Progenitor cell of endocrine pancreas (in vitro differentiated cells): ENCODE results near the gene NPR1. TPM values are rescaled to one million over a fixed set of nuclear protein-coding genes. Genes with fewer than 3 reads are reported as not detected.

Experiments used
- DNase-seq: peaks from one replicate; pipeline ENCODE4 v3.0.0; 2021; ENCODE audit warnings: low spot score; ENCODE audit not compliant: unreplicated experiment
- H3K27ac Mint-ChIP-seq: 2 replicates; pipeline ENCODE4 v1.8.0; 2021; ENCODE audit warnings: mild to moderate bottlenecking, moderate library complexity, mixed read lengths
- H3K27me3 Mint-ChIP-seq: 2 replicates; pipeline ENCODE4 v1.8.0; 2021; ENCODE audit warnings: mixed read lengths
- H3K36me3 Mint-ChIP-seq: 2 replicates; pipeline ENCODE4 v1.8.0; 2022; ENCODE audit warnings: mixed read lengths; ENCODE audit not compliant: insufficient read depth
- H3K4me1 Mint-ChIP-seq: 2 replicates; pipeline ENCODE4 v1.8.0; 2021; ENCODE audit warnings: low read depth, mixed read lengths
- H3K4me3 Mint-ChIP-seq: 2 replicates; pipeline ENCODE4 v1.8.0; 2021; ENCODE audit warnings: low read depth, mild to moderate bottlenecking, moderate library complexity, mixed read lengths
- H3K9me3 Mint-ChIP-seq: 2 replicates; pipeline ENCODE4 v1.8.0; 2021; ENCODE audit warnings: low read depth, mixed read lengths
- CTCF ChIP-seq: fragments of 200-600 bp; sonication (generic); IDR thresholded peaks from one replicate; pipeline ENCODE4 v1.5.0; 2021; ENCODE audit warnings: antibody characterized with exemption, mild to moderate bottlenecking; ENCODE audit not compliant: unreplicated experiment
- total RNA-seq: library from RNA; stranded (reverse); gene quantifications from 2 replicates; pipeline ENCODE4 v1.2.1, GENCODE V29; 2021

NPR1 gene
- total RNA-seq, 1 donor from 2014 or later, result 0.41 TPM

DNA sequence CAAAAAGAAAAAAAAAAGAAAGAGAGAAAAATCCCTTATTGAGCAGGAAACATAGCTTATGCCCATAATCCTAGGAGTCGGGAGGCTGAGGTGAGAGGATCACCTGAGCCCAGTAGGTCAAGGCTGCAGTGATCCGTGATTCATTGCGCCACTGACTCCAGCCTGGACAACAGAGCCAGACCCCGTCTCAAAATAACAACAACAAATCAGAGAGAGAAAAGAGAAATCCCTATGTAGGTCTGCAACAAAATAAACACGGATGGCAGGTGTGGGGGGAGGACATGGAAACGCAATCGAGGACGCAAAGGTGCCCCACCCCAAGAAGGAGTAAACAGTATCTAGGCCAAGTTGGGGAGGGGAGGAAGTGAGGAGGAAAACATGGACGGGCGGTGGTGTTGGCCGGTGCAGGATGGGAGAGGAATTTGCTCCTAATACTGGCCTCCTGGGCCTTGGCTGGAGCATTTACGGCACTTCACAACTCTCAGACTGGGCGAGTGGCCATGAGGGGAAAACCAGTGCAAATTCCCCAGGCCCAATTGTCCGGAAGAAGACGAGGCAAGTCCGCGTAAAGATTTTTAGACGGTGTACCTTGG lies 45.2 kb upstream of the NPR1 start:
- H3K4me1 Mint-ChIP-seq, result peaks cover 32% of the 10 kb centered on the region
- H3K36me3 Mint-ChIP-seq, result peaks cover 14% of the 10 kb centered on the region
- H3K9me3 Mint-ChIP-seq, result peaks cover 4% of the 10 kb centered on the region
- H3K4me3 Mint-ChIP-seq, result peak overlapping the region; percentile 99
- H3K27ac Mint-ChIP-seq, result peak overlapping the region; percentile 100
- H3K27me3 Mint-ChIP-seq, result no peaks in the 10 kb centered on the region
- DNase-seq, result no peak
- TF ChIP-seq CTCF, result no peak

DNA sequence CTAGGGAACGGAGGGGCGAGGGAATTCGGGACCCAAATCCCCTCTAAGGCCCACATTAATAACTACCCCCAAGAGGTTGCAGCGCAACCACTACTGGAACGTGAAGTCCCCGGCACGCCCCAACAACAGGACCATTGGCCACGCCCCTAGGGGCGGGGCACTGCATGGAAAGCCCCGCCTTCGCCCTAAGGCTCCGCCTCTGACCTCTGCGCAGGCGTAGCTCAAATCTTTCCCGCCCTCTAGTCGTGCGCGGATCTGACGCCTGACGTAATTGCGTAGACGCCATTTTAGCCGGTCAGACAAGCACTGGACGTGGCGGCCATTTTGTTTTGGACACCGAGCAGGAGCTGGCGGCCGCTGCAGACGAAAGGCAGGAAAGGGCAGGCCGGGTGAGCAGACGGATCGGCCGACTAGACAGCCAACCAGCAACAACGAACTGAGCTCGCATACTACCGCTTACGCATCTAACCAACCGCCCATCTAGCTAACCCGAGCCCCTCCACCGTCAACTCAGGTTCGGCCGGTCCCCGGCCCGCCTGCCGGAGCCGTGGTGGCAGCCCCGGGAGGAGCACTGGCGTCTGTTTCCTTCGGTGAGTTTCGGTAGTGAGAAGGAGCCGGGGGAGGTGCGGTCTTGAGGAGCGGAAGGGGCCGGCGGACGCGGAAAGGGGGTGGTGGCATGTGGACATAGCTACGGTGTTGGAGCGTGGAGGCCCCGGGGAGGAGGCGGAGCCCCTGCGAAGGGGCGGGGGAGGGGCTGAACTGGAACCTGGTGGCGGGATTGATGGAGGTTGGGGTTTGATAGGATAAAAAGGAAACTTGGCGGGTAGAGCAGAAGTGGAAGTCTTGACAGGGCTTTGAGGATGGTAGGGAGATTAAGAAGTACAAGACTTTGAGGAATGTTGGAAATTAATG lies 44.5 kb upstream of the NPR1 start, which contains the start of gene CHTOP:
Gene CHTOP (plus strand): TSS at position 313 of the 912 bp plus-strand sequence. CDS start 2,523 bp downstream, outside the sequence.
- DNase-seq, result peak; percentile 87
- TF ChIP-seq CTCF, result no peak
- H3K27me3 Mint-ChIP-seq, result no peaks in the 10 kb centered on the region
- H3K9me3 Mint-ChIP-seq, result peaks cover 4% of the 10 kb centered on the region
- peaks cover 36% of the 10 kb centered on the region for H3K4me1 Mint-ChIP-seq
- peak within 1 kb of the TSS; percentile 99 for H3K4me3 Mint-ChIP-seq
- peaks cover 19% of the 10 kb centered on the region for H3K36me3 Mint-ChIP-seq
- H3K27ac Mint-ChIP-seq, result peak within 1 kb of the TSS; percentile 100

DNA sequence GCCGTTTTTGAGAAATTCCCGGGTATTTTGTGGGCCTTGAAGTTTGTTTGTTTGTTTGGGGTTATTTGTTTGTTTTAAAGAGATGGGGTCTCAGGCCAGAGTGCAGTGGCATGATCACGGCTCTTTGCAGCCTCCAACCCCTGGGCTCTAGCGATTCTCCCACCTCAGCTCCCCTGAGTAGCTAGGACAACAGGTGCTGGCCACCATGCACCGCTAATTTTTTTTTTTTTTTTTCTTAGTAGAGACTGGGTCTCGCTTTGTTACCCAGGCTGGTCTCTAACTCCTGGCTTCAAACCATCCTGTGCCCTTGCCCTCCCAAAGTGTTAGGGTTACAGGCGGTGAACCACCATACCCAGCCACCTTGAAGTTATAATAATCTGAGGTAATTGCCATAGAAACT lies 42.6 kb upstream of the NPR1 start:
- no peak for TF ChIP-seq CTCF
- H3K27ac Mint-ChIP-seq, result peak overlapping the region; percentile 84
- DNase-seq, result no peak
- peak overlapping the region; percentile 69 for H3K4me3 Mint-ChIP-seq
- H3K36me3 Mint-ChIP-seq, result peaks cover 24% of the 10 kb centered on the region
- peaks cover 27% of the 10 kb centered on the region for H3K4me1 Mint-ChIP-seq
- no peaks in the 10 kb centered on the region for H3K27me3 Mint-ChIP-seq
- H3K9me3 Mint-ChIP-seq, result peaks cover 4% of the 10 kb centered on the region

DNA sequence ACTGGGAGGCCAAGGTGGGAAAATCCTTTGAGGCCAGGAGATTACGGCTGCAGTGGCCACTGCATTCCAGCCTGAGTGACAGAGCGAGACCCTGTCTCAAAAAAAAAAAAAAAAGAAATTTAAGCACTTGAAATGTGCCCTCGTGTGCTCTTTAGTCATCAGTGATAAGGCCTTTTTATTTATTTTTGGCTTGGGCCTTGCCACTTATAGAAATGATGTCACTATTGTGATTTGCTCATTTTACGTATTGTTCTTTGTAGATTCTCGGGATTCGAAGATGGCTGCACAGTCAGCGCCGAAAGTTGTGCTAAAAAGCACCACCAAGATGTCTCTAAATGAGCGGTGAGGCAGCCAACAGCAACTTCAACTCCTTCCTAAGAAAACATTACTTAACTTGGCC lies 42.2 kb upstream of the NPR1 start:
- Mint-ChIP-seq H3K36me3 (peaks cover 27% of the 10 kb centered on the region), H3K4me1 (peaks cover 30% of the 10 kb centered on the region), H3K27me3 (no peaks in the 10 kb centered on the region), H3K9me3 (peaks cover 4% of the 10 kb centered on the region), H3K4me3 (peak overlapping the region; percentile 69), H3K27ac (no peak overlapping the region)
- DNase-seq, result no peak
- TF ChIP-seq CTCF, result no peak

- TF ChIP-seq CTCF, result no peak
- no peaks in the 10 kb centered on the region for H3K27me3 Mint-ChIP-seq
- no peak for DNase-seq
- H3K36me3 Mint-ChIP-seq, result peaks cover 37% of the 10 kb centered on the region
- H3K4me3 Mint-ChIP-seq, result no peak overlapping the region
- H3K9me3 Mint-ChIP-seq, result peaks cover under 1% of the 10 kb centered on the region
- H3K27ac Mint-ChIP-seq, result peak overlapping the region; percentile 25
- H3K4me1 Mint-ChIP-seq, result peaks cover 32% of the 10 kb centered on the region
Observed at GRCh38 chr1:153638261-153638660, 40.2 kb upstream of the NPR1 start.
